GM18508 (cell line): Measurements from ENCODE around the gene FRAT1.

Source experiments
- ATAC-seq: cut with Tn5 transposase; IDR thresholded peaks from one replicate; pipeline ENCODE4 v1.9.1; 2021; ENCODE audit warnings: moderate number of reproducible peaks; ENCODE audit not compliant: insufficient read depth, unreplicated experiment

FRAT1 gene

GRCh38 chr10:97307441-97307840 is 11.6 kb upstream of the FRAT1 start:
- ATAC-seq = no peak

- no peak for ATAC-seq
These were observed 10.9 kb upstream of the FRAT1 start for GRCh38 chr10:97307866-97308780.

- ATAC-seq = no peak
These were observed 7.9 kb upstream of the FRAT1 start for GRCh38 chr10:97311111-97311626.

GRCh38 chr10:97312897-97313296 is 6.2 kb upstream of the FRAT1 start:
- no peak for ATAC-seq

GRCh38 chr10:97314671-97315070 is 4.4 kb upstream of the FRAT1 start:
- ATAC-seq = no peak

GRCh38 chr10:97319671-97320479 is 804 bp downstream of the FRAT1 start:
- no peak for ATAC-seq

- ATAC-seq = no peak
These were observed 1.5 kb downstream of the FRAT1 start for GRCh38 chr10:97320480-97321031.

- no peak for ATAC-seq
These were observed 2.1 kb downstream of the FRAT1 start for GRCh38 chr10:97321032-97321803.

- ATAC-seq = no peak
These were observed 2.7 kb downstream of the FRAT1 start for GRCh38 chr10:97321804-97322190.

- ATAC-seq = no peak
These were observed 4.4 kb downstream of the FRAT1 start for GRCh38 chr10:97323501-97323900.

- no peak for ATAC-seq
These were observed 6.7 kb downstream of the FRAT1 start for GRCh38 chr10:97325754-97326153.

- ATAC-seq = no peak
These were observed 8.6 kb downstream of the FRAT1 start for GRCh38 chr10:97327348-97328294.

GRCh38 chr10:97328646-97329453 is 9.8 kb downstream of the FRAT1 start:
- ATAC-seq = no peak

- ATAC-seq = no peak
These were observed 10.7 kb downstream of the FRAT1 start for GRCh38 chr10:97329766-97330165.

- no peak for ATAC-seq
These were observed 12.2 kb downstream of the FRAT1 start for GRCh38 chr10:97331153-97331703.

GRCh38 chr10:97332591-97333350 is 13.7 kb downstream of the FRAT1 start:
- no peak for ATAC-seq

GRCh38 chr10:97333351-97333600 is 14.2 kb downstream of the FRAT1 start:
- no peak for ATAC-seq
